ENCODE results near the gene TBC1D21.

TBC1D21 gene

DNA sequence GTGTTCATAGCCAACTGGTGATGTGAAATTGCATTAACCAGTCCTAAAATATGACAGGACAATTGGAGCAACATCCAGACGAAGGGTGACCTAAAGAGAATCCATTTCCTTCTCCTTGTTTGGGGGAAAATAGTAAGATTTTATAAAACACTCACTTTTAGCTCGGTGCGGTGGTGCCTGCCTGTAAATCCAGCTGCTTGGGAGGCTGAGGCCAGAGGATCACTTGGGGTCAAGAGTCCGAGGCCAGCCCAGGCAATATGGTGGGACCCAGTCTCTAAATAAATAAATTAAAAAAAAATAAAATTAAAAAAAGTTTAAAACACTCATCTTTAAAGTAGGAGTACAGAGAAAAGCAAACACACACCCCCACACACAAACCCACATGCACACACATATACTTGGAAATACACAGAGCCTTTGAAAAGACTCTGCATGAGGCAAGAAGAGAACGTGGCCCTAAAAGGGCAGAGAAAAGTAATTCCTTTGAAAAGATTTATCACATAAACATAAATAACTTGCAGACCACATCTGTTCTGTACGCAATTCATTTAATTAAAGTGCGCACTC, 38.7 kb downstream of the TBC1D21 start:
- Histone ChIP-seq H3K4me1 (ENCODE audit: control insufficient read depth, low read length) (peaks cover 3% of the 10 kb centered on the region), H3K27me3 (ENCODE audit: control insufficient read depth, low read length) (peaks cover 10% of the 10 kb centered on the region), H3K4me3 (ENCODE audit: low read length) (no peak overlapping the region), H3K4me2 (ENCODE audit: low read length) (no peak overlapping the region), H3K27ac (ENCODE audit: low read depth, low read length) (no peak overlapping the region), H3K9me2 (replicated peaks; ENCODE audit: control insufficient read depth, low read length) (no peaks in the 10 kb centered on the region), H3K9me3 (ENCODE audit: control insufficient read depth, insufficient read depth, low read length) (no peaks in the 10 kb centered on the region), H4K20me1 (ENCODE audit: control insufficient read depth, insufficient read depth, low read depth, low read length) (no peaks in the 10 kb centered on the region), H3K36me3 (ENCODE audit: control insufficient read depth, low read length) (no peaks in the 10 kb centered on the region), H3K79me2 (ENCODE audit: control insufficient read depth, low read length) (no peaks in the 10 kb centered on the region), H3F3A (ENCODE audit: control insufficient read depth, insufficient read depth) (no peaks in the 10 kb centered on the region)
- no peak for TF ChIP-seq EZH2phosphoT487 (IDR thresholded peaks at IDR 0.05; ENCODE audit: borderline replicate concordance, low read length)
- TF ChIP-seq, protein P1, sequence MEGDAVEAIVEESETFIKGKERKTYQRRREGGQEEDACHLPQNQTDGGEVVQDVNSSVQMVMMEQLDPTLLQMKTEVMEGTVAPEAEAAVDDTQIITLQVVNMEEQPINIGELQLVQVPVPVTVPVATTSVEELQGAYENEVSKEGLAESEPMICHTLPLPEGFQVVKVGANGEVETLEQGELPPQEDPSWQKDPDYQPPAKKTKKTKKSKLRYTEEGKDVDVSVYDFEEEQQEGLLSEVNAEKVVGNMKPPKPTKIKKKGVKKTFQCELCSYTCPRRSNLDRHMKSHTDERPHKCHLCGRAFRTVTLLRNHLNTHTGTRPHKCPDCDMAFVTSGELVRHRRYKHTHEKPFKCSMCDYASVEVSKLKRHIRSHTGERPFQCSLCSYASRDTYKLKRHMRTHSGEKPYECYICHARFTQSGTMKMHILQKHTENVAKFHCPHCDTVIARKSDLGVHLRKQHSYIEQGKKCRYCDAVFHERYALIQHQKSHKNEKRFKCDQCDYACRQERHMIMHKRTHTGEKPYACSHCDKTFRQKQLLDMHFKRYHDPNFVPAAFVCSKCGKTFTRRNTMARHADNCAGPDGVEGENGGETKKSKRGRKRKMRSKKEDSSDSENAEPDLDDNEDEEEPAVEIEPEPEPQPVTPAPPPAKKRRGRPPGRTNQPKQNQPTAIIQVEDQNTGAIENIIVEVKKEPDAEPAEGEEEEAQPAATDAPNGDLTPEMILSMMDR (IDR thresholded peaks at IDR 0.05; ENCODE audit: low read depth, low read length, poor library complexity, severe bottlenecking) = no peak

DNA sequence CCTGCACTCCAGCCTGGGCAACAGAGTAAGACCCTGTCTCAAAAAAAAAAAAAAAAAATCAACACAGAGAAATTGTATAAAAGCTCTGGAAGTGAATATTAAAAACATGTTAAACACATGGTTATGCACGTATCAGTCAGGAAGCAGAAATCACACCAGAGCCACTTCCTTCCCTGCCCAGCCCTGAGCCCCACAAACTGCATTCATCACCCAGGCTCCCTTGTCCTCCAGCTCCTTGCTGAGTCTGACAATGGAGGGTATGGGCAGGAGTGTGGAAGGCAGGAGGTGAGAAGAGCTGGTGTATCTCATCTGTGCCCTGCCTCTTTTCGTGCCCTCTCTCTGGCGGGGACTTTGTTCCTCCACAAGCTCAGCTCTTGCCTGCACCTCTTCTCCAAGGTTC, 40.8 kb downstream of the TBC1D21 start:
- Histone ChIP-seq H3K4me2 (ENCODE audit: low read length) (no peak overlapping the region), H3K27ac (ENCODE audit: low read depth, low read length) (no peak overlapping the region), H3K9me3 (ENCODE audit: control insufficient read depth, insufficient read depth, low read length) (no peaks in the 10 kb centered on the region), H3K79me2 (ENCODE audit: control insufficient read depth, low read length) (no peaks in the 10 kb centered on the region), H3K9me2 (replicated peaks; ENCODE audit: control insufficient read depth, low read length) (no peaks in the 10 kb centered on the region), H3K4me1 (ENCODE audit: control insufficient read depth, low read length) (no peaks in the 10 kb centered on the region), H4K20me1 (ENCODE audit: control insufficient read depth, insufficient read depth, low read depth, low read length) (no peaks in the 10 kb centered on the region), H3K36me3 (ENCODE audit: control insufficient read depth, low read length) (no peaks in the 10 kb centered on the region), H3F3A (ENCODE audit: control insufficient read depth, insufficient read depth) (no peaks in the 10 kb centered on the region), H3K4me3 (ENCODE audit: low read length) (no peak overlapping the region), H3K27me3 (ENCODE audit: control insufficient read depth, low read length) (peaks cover 10% of the 10 kb centered on the region)
- TF ChIP-seq EZH2phosphoT487 (IDR thresholded peaks at IDR 0.05; ENCODE audit: borderline replicate concordance, low read length) = no peak
- TF ChIP-seq, protein P1 (IDR thresholded peaks at IDR 0.05; ENCODE audit: low read depth, low read length, poor library complexity, severe bottlenecking) = no peak

DNA sequence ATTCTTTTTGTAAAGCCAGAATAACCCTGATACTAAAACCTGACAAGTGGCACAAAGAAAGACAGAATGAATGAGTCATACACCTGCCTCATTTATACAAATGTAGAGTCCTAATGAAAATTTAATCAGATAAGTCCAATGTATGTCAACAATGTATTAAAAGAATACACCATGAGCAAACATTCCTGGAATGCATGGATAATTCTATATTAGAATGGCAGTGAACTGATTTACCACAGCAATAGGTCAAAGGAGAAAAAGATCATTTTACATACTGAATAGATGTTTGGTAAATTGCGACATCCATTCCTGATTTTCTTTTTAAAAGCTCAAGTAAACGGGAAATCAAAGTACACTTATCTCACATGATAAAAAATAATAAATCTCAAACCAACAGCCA, 41.7 kb downstream of the TBC1D21 start:
- Histone ChIP-seq H3K4me1 (ENCODE audit: control insufficient read depth, low read length) (no peaks in the 10 kb centered on the region), H3K27ac (ENCODE audit: low read depth, low read length) (no peak overlapping the region), H3K4me3 (ENCODE audit: low read length) (no peak overlapping the region), H3K79me2 (ENCODE audit: control insufficient read depth, low read length) (no peaks in the 10 kb centered on the region), H4K20me1 (ENCODE audit: control insufficient read depth, insufficient read depth, low read depth, low read length) (no peaks in the 10 kb centered on the region), H3K36me3 (ENCODE audit: control insufficient read depth, low read length) (no peaks in the 10 kb centered on the region), H3K27me3 (ENCODE audit: control insufficient read depth, low read length) (peaks cover 10% of the 10 kb centered on the region), H3F3A (ENCODE audit: control insufficient read depth, insufficient read depth) (no peaks in the 10 kb centered on the region), H3K9me3 (ENCODE audit: control insufficient read depth, insufficient read depth, low read length) (no peaks in the 10 kb centered on the region), H3K4me2 (ENCODE audit: low read length) (no peak overlapping the region), H3K9me2 (replicated peaks; ENCODE audit: control insufficient read depth, low read length) (no peaks in the 10 kb centered on the region)
- no peak for TF ChIP-seq EZH2phosphoT487 (IDR thresholded peaks at IDR 0.05; ENCODE audit: borderline replicate concordance, low read length)
- TF ChIP-seq, protein P1 (IDR thresholded peaks at IDR 0.05; ENCODE audit: low read depth, low read length, poor library complexity, severe bottlenecking) = no peak

All from DOHH2 (cell line).